ENCODE measurements around the gene SLITRK1.

The SLITRK1 gene

DNA sequence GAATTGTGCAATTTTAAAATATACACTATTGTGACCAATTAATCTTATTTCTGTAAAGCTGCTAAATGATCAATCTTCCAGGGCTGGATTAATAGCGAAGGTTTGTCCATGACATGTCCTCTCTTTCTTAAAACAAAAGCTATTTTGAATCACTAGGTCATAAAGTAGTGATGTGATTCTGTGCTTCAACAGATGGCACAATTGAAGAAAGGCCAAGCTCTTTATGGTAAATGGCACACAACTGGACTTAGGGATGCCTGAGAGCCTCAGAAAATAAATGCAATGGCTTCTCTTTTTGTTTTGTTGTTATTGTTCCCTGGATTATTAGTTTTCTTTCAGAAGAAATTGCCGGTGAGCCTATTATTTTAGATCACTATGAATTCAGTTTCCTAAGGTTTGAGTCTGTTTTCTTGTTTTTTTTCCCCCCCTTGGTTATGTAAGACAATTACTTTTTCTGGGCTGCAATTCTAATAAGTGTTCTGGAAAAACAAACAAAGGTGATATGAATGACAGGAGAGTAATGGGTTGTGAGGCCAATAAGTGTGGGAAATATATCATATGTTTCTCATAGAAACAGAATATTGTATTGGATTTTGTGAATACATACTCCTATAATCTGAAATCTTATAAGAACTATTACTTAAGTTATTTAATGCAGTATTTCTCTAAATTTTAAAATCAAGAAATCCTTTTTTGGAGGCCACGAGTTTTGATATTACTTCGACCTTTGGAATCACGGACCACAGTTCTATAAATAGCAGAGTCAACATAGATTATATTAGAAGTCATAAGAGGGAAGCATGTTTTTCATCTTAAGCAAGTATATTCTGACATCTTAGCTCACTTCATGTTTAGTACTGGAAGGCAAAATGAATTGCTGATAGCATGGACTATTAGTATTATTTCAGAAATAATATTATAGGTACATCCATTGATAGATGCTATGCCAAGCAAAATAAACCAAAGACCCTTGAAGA, 16.8 kb downstream of the SLITRK1 start:
- no peak for DNase-seq (ENCODE audit: low read depth, low spot score)

DNA sequence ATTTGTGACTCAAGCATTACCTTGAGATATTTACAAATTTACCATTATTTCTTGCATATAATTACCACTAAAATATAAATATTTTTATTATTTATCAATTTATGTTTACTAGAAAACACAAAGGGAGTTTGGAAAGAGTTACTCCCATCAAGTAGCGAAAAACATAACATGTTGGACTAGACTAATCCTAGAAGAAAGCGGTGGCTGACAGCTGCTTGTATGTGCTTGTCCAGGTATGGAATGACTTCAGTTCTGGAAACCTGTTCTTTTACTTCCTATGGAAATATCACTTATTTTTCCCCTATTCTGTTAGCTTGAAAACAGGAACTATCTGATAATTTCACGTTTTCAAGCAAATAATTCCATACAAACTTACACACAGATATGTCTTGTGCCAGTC, 28.5 kb downstream of the SLITRK1 start:
- no peak for DNase-seq (ENCODE audit: low read depth, low spot score)

DNA sequence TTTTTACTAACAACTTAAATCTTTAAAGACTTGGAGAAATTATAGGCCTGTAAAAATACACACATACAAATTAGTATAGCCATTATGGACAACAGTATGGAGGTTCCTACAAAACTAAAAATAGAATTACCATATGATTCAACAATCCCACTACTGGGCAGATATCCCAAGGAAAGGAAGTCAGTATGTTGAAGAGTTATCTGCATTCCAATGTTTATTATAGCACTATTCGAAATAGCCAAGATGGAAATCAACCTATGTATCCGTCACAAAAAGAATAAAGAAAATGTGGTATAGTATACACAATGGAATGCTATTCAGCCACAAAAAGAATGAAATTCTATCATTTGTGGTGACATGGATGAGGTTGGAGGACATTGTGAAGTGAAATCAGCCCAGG, 37.2 kb downstream of the SLITRK1 start:
- DNase-seq (ENCODE audit: low read depth, low spot score), result no peak

DNA sequence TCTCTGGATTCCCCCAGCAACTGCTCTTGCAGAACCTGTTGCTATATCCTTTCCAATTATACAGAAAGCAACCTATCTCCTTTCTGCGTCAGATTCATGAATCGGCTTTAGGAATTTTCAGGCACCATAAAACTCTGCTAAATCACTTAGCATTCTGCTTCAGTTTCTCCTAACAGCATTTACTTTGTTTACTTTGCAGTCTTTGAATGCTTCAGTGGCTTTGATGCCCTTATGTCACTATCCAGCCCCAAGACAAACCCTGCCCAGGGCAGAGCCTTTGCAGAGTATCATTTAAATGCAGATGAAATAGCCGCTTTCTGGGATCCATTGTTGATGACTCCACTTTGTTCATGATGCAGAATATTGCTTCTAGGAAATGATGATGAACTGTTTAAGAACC, 43.1 kb downstream of the SLITRK1 start:
- DNase-seq (ENCODE audit: low read depth, low spot score), result no peak

DNA sequence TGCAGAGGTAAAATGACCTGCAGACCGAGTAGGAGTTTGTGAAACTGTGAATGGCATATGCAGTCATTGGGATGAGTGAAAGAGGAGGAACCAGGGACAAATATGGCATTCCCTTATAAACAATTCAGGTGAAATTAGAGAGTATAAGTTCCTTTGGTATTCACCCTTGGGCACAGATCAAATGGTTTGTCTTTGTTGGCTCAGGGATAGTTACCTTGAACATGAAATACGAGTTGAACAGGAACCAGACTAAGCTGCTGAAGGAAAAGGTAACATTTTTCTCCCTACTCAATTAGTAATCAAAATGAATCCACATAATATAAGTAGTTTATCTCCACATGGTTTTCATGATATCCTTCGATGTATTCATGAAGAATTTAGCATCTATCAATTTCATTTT, 50.5 kb downstream of the SLITRK1 start:
- no peak for DNase-seq (ENCODE audit: low read depth, low spot score)

DNA sequence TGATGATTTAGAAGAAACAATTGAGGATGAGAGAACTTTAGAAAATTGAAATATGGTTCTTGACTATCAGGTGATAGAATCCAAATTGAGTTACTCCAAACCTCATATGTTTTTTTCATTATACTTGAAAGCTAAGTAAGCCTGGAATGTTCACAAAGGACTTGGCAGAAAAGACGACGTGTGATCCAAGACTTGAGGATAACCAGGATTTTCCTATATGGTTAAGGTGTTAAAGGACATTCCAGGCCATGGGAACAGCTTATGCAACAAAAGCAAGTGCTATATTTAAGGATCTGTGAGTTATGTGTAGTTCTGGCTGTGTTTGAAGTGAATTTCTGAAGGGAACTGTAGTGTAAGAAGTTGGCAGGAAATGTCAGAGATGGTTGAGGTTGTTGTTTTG, 52.5 kb downstream of the SLITRK1 start:
- no peak for DNase-seq (ENCODE audit: low read depth, low spot score)

DNA sequence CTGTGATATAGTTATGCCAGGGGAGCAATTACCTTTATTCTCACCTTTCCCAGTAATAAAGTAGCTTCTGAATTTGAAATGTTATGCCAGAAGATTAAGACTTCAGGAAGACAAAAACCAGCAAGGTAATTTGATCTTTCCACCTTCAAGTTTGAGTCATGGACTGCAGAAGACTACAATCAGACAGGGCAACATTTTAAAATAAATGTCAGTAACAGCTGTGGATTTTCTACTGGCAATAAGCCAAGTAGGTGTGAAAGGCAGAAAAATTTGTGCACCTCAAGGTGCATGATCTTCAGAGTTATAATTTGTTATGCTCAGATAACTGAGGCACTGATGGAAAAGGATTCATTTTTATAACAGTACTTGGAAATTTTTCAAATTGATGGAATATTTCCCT, 54.9 kb downstream of the SLITRK1 start:
- no peak for DNase-seq (ENCODE audit: low read depth, low spot score)

Data from brain pericyte (primary cell).